Nephron progenitor cell (in vitro differentiated cells): Measurements from ENCODE around the gene CDKN2D.

Source experiments
- DNase-seq: peaks from one replicate; pipeline ENCODE4 v3.0.0; 2021
- H3K27ac Mint-ChIP-seq: 2 replicates; pipeline ENCODE4 v1.8.0; 2021; ENCODE audit warnings: mild to moderate bottlenecking, moderate library complexity, mixed read lengths
- H3K27me3 Mint-ChIP-seq: 2 replicates; pipeline ENCODE4 v1.8.0; 2021; ENCODE audit warnings: mild to moderate bottlenecking, low read depth, mixed read lengths; ENCODE audit not compliant: poor library complexity
- H3K36me3 Mint-ChIP-seq: 2 replicates; pipeline ENCODE4 v1.8.0; 2021; ENCODE audit warnings: low read depth, mixed read lengths
- H3K4me1 Mint-ChIP-seq: 2 replicates; pipeline ENCODE4 v1.8.0; 2021; ENCODE audit warnings: mixed read lengths
- H3K4me3 Mint-ChIP-seq: 2 replicates; pipeline ENCODE4 v1.8.0; 2021; ENCODE audit warnings: mild to moderate bottlenecking, moderate library complexity, mixed read lengths
- H3K9me3 Mint-ChIP-seq: 2 replicates; pipeline ENCODE4 v1.8.0; 2021; ENCODE audit warnings: mild to moderate bottlenecking, moderate library complexity, mixed read lengths
- CTCF ChIP-seq: fragments of 200-600 bp; sonication (generic); IDR thresholded peaks from 2 replicates; pipeline ENCODE4 v1.5.0; 2021; ENCODE audit warnings: antibody characterized with exemption

Gene CDKN2D

DNA sequence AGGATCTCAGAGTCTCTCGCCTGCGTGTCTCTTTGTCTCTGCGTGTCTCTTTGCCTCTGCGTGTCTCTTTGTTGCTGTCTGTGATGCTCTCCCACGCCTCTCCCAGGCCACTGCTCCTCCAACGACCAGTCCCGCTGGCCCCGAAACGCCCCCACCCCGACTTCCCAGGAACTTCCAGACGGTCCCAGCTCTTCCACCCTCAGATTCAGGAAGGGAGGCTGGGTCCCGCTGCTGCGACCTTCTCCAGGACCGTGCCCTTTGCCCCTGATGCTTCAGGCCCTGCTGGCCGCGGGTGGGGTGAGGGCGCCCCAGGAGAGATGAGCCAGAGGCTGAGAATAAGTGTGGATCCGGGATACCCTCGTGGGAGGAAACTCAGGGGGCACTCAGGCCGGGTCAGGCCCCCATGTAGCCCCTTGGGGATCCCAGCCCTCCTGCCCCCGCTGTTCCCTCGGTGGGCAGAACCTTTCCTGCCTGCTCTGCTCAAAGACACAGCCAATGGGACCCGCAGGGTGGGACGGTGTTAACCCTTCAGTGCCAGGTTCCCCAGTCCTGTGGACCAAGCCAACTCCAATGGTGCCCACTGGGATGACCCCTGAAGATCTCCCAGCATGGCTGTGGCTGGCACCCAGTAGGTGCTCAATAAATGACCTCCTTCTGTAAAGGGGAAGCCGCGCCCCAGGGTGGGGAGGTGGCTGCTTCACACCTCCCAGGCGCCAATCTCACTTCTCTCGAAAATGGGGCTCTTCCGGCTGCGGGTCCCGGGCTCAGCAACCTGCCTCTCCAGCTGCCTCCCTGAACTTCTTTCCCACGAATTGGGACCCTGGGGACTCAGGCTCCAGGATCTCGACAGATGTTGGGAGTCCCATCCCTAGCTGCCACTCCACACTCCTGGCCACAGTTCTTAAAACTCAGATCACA is 50.1 kb downstream of the CDKN2D start:
- H3K4me3 Mint-ChIP-seq, result peak overlapping the region; percentile 86
- peak; percentile 25 for DNase-seq
- H3K27me3 Mint-ChIP-seq, result peaks cover 33% of the 10 kb centered on the region

GRCh38 chr19:10517760-10518443 is 50.9 kb downstream of the CDKN2D start:
- H3K36me3 Mint-ChIP-seq, result peaks cover 11% of the 10 kb centered on the region
- peaks cover 40% of the 10 kb centered on the region for H3K27me3 Mint-ChIP-seq
- no peak for TF ChIP-seq CTCF
- peak overlapping the region; percentile 86 for H3K4me3 Mint-ChIP-seq
- H3K4me1 Mint-ChIP-seq, result peaks cover 47% of the 10 kb centered on the region
- peak; percentile 69 for DNase-seq
- H3K9me3 Mint-ChIP-seq, result no peaks in the 10 kb centered on the region
- H3K27ac Mint-ChIP-seq, result peak overlapping the region; percentile 90

More for the DNA sequence above, 50.1 kb downstream of the CDKN2D start:
- TF ChIP-seq CTCF, result no peak
- Mint-ChIP-seq H3K36me3 (peaks cover 3% of the 10 kb centered on the region), H3K4me1 (peaks cover 47% of the 10 kb centered on the region), H3K9me3 (no peaks in the 10 kb centered on the region), H3K27ac (no peak overlapping the region)

- no peak for TF ChIP-seq CTCF
- Mint-ChIP-seq H3K36me3 (peaks cover 11% of the 10 kb centered on the region), H3K9me3 (no peaks in the 10 kb centered on the region), H3K4me1 (peaks cover 46% of the 10 kb centered on the region), H3K27me3 (peaks cover 46% of the 10 kb centered on the region), H3K4me3 (peak within 1 kb of the TSS; percentile 92), H3K27ac (peak within 1 kb of the TSS; percentile 90)
- DNase-seq, result peak; percentile 73
Observed at GRCh38 chr19:10517361-10517759, 51.4 kb downstream of the CDKN2D start, which contains the start of gene S1PR5. S1PR5 (minus strand) TSS chr19:10517447; CDS start chr19:10515011, 2,436 bp downstream.

DNA sequence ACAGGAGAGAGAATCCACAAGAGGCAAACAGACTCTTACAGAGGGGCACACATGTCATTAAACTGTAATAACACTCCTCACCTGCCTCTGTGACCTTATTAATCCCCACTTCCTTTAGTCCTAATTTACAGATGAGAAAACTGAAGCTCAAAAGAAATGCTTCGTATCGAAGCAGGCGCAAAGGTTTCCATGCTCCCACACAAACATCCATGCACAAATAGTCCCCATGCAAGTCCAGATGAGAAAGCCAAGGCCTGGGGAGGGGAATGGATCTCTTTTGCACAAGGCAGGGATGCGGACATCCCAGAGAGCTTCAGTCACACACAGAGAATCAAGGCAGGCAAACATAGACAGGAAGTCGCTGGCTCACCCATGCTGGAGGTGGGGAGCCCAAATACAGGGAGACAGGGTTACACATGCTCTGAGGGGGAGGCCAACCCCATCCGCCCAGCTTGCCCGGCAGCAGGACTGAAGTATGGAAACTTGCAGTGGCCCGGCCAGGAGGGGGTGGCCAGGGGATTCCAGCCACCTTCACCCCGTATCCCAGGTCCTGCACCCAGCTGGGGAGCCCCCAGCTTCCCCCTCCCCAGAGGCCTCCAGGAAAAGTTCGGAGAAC is 52.0 kb downstream of the CDKN2D start:
- Mint-ChIP-seq H3K36me3 (peaks cover 11% of the 10 kb centered on the region), H3K27ac (no peak overlapping the region), H3K27me3 (peaks cover 50% of the 10 kb centered on the region), H3K4me1 (peaks cover 41% of the 10 kb centered on the region), H3K9me3 (no peaks in the 10 kb centered on the region), H3K4me3 (peak overlapping the region; percentile 92)
- no peak for DNase-seq
- TF ChIP-seq CTCF, result no peak
